ENCODE results near the gene FCF1.
A peak's percentile ranks its signal among the peaks of the same experiment; 100 is the strongest.
"Not testable (repeated sequence)": the region's sequence is repeated elsewhere in the genome, so short reads cannot be mapped to it uniquely, and the experiment has no call there.

FCF1 gene

GRCh38 chr14:74713395-74713735 lies 421 bp downstream of the FCF1 start:
- Mint-ChIP-seq H3K4me1 (ENCODE audit: low read depth) (peaks cover 18% of the 10 kb centered on the region), H3K36me3 (ENCODE audit: low read depth) (peaks cover 49% of the 10 kb centered on the region), H3K27ac (peak overlapping the region; percentile 98), H3K27me3 (no peaks in the 10 kb centered on the region), H3K9me3 (no peaks in the 10 kb centered on the region), H3K4me3 (peak overlapping the region; percentile 94)
- intact Hi-C loops (cut with micrococcal nuclease), result loop anchor here (2.0 to 5.0 kb wide), 3 partner anchors 49 to 221 kb away; partner anchors contain the start of genes ISCA2, NPC2 and YLPM1

GRCh38 chr14:74720526-74720925 lies 7.6 kb downstream of the FCF1 start:
- H3K4me1 Mint-ChIP-seq (ENCODE audit: low read depth), result peaks cover 7% of the 10 kb centered on the region
- intact Hi-C loops (cut with micrococcal nuclease), result no loop called here

GRCh38 chr14:74723134-74723533 lies 10.2 kb downstream of the FCF1 start:
- H3K4me3 Mint-ChIP-seq, result no peak overlapping the region

More at GRCh38 chr14:74720526-74720925, 7.6 kb downstream of the FCF1 start:
- Mint-ChIP-seq H3K9me3 (no peaks in the 10 kb centered on the region), H3K27me3 (no peaks in the 10 kb centered on the region), H3K27ac (no peak overlapping the region), H3K36me3 (ENCODE audit: low read depth) (peaks cover 95% of the 10 kb centered on the region), H3K4me3 (no peak overlapping the region)

GRCh38 chr14:74732387-74732786 lies 19.4 kb downstream of the FCF1 start:
- Mint-ChIP-seq H3K27ac (no peak overlapping the region), H3K36me3 (ENCODE audit: low read depth) (peaks cover 80% of the 10 kb centered on the region), H3K4me1 (ENCODE audit: low read depth) (no peaks in the 10 kb centered on the region), H3K27me3 (no peaks in the 10 kb centered on the region), H3K9me3 (no peaks in the 10 kb centered on the region), H3K4me3 (no peak overlapping the region)
- intact Hi-C loops (cut with micrococcal nuclease), result no loop called here

More at GRCh38 chr14:74723134-74723533, 10.2 kb downstream of the FCF1 start:
- H3K27me3 Mint-ChIP-seq, result no peaks in the 10 kb centered on the region
- H3K9me3 Mint-ChIP-seq, result no peaks in the 10 kb centered on the region
- intact Hi-C loops (cut with micrococcal nuclease), result no loop called here
- peaks cover 78% of the 10 kb centered on the region for H3K36me3 Mint-ChIP-seq (ENCODE audit: low read depth)
- peaks cover 7% of the 10 kb centered on the region for H3K4me1 Mint-ChIP-seq (ENCODE audit: low read depth)
- no peak overlapping the region for H3K27ac Mint-ChIP-seq

GRCh38 chr14:74733221-74733620 lies 20.3 kb downstream of the FCF1 start:
- H3K4me3 Mint-ChIP-seq, result no peak overlapping the region
- peaks cover 88% of the 10 kb centered on the region for H3K36me3 Mint-ChIP-seq (ENCODE audit: low read depth)
- no peaks in the 10 kb centered on the region for H3K27me3 Mint-ChIP-seq
- H3K4me1 Mint-ChIP-seq (ENCODE audit: low read depth), result no peaks in the 10 kb centered on the region
- no peaks in the 10 kb centered on the region for H3K9me3 Mint-ChIP-seq
- intact Hi-C loops (cut with micrococcal nuclease), result no loop called here
- no peak overlapping the region for H3K27ac Mint-ChIP-seq

GRCh38 chr14:74735125-74735524 lies 22.2 kb downstream of the FCF1 start:
- Mint-ChIP-seq H3K4me3 (no peak overlapping the region), H3K27me3 (no peaks in the 10 kb centered on the region), H3K9me3 (no peaks in the 10 kb centered on the region), H3K36me3 (ENCODE audit: low read depth) (peaks cover 85% of the 10 kb centered on the region), H3K27ac (no peak overlapping the region), H3K4me1 (ENCODE audit: low read depth) (no peaks in the 10 kb centered on the region)
- intact Hi-C loops (cut with micrococcal nuclease), result no loop called here

GRCh38 chr14:74737753-74738325 lies 24.9 kb downstream of the FCF1 start:
- Mint-ChIP-seq H3K27me3 (no peaks in the 10 kb centered on the region), H3K9me3 (no peaks in the 10 kb centered on the region), H3K36me3 (ENCODE audit: low read depth) (peaks cover 63% of the 10 kb centered on the region), H3K4me1 (ENCODE audit: low read depth) (no peaks in the 10 kb centered on the region), H3K27ac (no peak overlapping the region), H3K4me3 (no peak overlapping the region)
- intact Hi-C loops (cut with micrococcal nuclease), result no loop called here

GRCh38 chr14:74739293-74740030 lies 26.5 kb downstream of the FCF1 start:
- Mint-ChIP-seq H3K36me3 (ENCODE audit: low read depth) (peaks cover 47% of the 10 kb centered on the region), H3K4me1 (ENCODE audit: low read depth) (no peaks in the 10 kb centered on the region), H3K4me3 (no peak overlapping the region), H3K27ac (no peak overlapping the region), H3K9me3 (no peaks in the 10 kb centered on the region), H3K27me3 (no peaks in the 10 kb centered on the region)
- intact Hi-C loops (cut with micrococcal nuclease), result no loop called here

- Mint-ChIP-seq H3K27ac (no peak overlapping the region), H3K36me3 (ENCODE audit: low read depth) (no peaks in the 10 kb centered on the region), H3K4me3 (no peak overlapping the region), H3K9me3 (peaks cover 7% of the 10 kb centered on the region), H3K4me1 (ENCODE audit: low read depth) (no peaks in the 10 kb centered on the region), H3K27me3 (no peaks in the 10 kb centered on the region)
- intact Hi-C loops (cut with micrococcal nuclease), result no loop called here
Measured at GRCh38 chr14:74747237-74747636, 34.3 kb downstream of the FCF1 start.

- Mint-ChIP-seq H3K27ac (no peak overlapping the region), H3K27me3 (peaks cover under 1% of the 10 kb centered on the region), H3K9me3 (peaks cover 24% of the 10 kb centered on the region), H3K36me3 (ENCODE audit: low read depth) (peaks cover 6% of the 10 kb centered on the region), H3K4me3 (no peak overlapping the region), H3K4me1 (ENCODE audit: low read depth) (no peaks in the 10 kb centered on the region)
- intact Hi-C loops (cut with micrococcal nuclease), result no loop called here
Measured at GRCh38 chr14:74754157-74754556, 41.2 kb downstream of the FCF1 start.

- Mint-ChIP-seq H3K9me3 (peaks cover 24% of the 10 kb centered on the region), H3K27ac (no peak overlapping the region), H3K36me3 (ENCODE audit: low read depth) (peaks cover 6% of the 10 kb centered on the region), H3K4me1 (ENCODE audit: low read depth) (no peaks in the 10 kb centered on the region), H3K4me3 (no peak overlapping the region), H3K27me3 (peaks cover 3% of the 10 kb centered on the region)
- intact Hi-C loops (cut with micrococcal nuclease), result no loop called here
Measured at GRCh38 chr14:74754899-74755298, 42.0 kb downstream of the FCF1 start.

GRCh38 chr14:74756326-74756725 lies 43.4 kb downstream of the FCF1 start:
- Mint-ChIP-seq H3K4me3 (no peak overlapping the region), H3K9me3 (peaks cover 24% of the 10 kb centered on the region), H3K4me1 (ENCODE audit: low read depth) (no peaks in the 10 kb centered on the region), H3K27me3 (peaks cover 3% of the 10 kb centered on the region), H3K27ac (no peak overlapping the region), H3K36me3 (ENCODE audit: low read depth) (peaks cover 6% of the 10 kb centered on the region)
- intact Hi-C loops (cut with micrococcal nuclease), result no loop called here

GRCh38 chr14:74758505-74758904 lies 45.6 kb downstream of the FCF1 start:
- intact Hi-C loops (cut with micrococcal nuclease); H3K36me3 Mint-ChIP-seq (ENCODE audit: low read depth); H3K4me1 Mint-ChIP-seq (ENCODE audit: low read depth); H3K4me3 Mint-ChIP-seq; H3K27me3 Mint-ChIP-seq; H3K27ac Mint-ChIP-seq; H3K9me3 Mint-ChIP-seq: not testable (repeated sequence)

GRCh38 chr14:74762917-74763802 lies 50.2 kb downstream of the FCF1 start, which contains the start of gene YLPM1:
YLPM1 (plus strand) TSS chr14:74763316; CDS start chr14:74763490, 174 bp downstream.
- H3K4me1 Mint-ChIP-seq (ENCODE audit: low read depth), result peaks cover 40% of the 10 kb centered on the region
- intact Hi-C loops (cut with micrococcal nuclease), result loop anchor here (2.0 to 10.0 kb wide), 2 partner anchors 50 to 678 kb away; partner anchors contain the start of genes ALDH6A1, AREL1, FCF1 and LIN52
- peak within 1 kb of the TSS; percentile 90 for H3K27ac Mint-ChIP-seq
- H3K9me3 Mint-ChIP-seq, result no peaks in the 10 kb centered on the region
- peaks cover 36% of the 10 kb centered on the region for H3K36me3 Mint-ChIP-seq (ENCODE audit: low read depth)
- H3K27me3 Mint-ChIP-seq, result peaks cover 3% of the 10 kb centered on the region
- peak within 1 kb of the TSS; percentile 99 for H3K4me3 Mint-ChIP-seq

Data from dendritic cell treated with granulocyte-macrophage colony-stimulating factor and Interleukin-4, amounts not matched to agents 40 ng/mL and 50 ng/mL, for 4 days (primary cell).